Testis (tissue), 3 donors: ENCODE data around the gene ATXN7. TPM values are rescaled to one million over a fixed set of nuclear protein-coding genes. Genes with fewer than 3 reads are reported as not detected.

ENCODE experiments used
- DNase-seq: peaks from one replicate; pipeline ENCODE4 v3.0.0-alpha.2; 2019
- H3K27ac ChIP-seq, 2 donors: fragments of 200-600 bp; sonication (generic); one replicate each; pipeline ENCODE4 v1.5.1; 2019
- H3K27me3 ChIP-seq: fragments of 200-600 bp; sonication (generic); one replicate; pipeline ENCODE4 v1.5.1; 2019
- H3K36me3 ChIP-seq: fragments of 200-600 bp; sonication (generic); one replicate; pipeline ENCODE4 v1.5.1; 2017; ENCODE audit warnings: low read depth; ENCODE audit errors: missing control alignments
- H3K4me1 ChIP-seq: fragments of 200-600 bp; sonication (generic); one replicate; pipeline ENCODE4 v1.5.1; 2019
- H3K4me3 ChIP-seq, 2 donors: fragments of 200-600 bp; sonication (generic); one replicate each; pipeline ENCODE4 v1.5.1; 2017 to 2019
- H3K9me3 ChIP-seq: fragments of 200-600 bp; sonication (generic); one replicate; pipeline ENCODE4 v1.5.1; 2017
- CTCF ChIP-seq, 3 experiments: fragments of 450-650 bp in 2 of 3; fragments of 200-600 bp in 1 of 3; sonication (generic) in 1 of 3; IDR thresholded peaks; one replicate each; pipeline ENCODE4 v1.5.1; 2016 to 2019; ENCODE audit warnings: antibody characterized with exemption in 3 of 3, mild to moderate bottlenecking in 2 of 3, moderate library complexity in 1 of 3
- POLR2A ChIP-seq: fragments of 450-650 bp; IDR thresholded peaks from one replicate; pipeline ENCODE4 v1.6.1; 2017; ENCODE audit warnings: antibody characterized with exemption, mild to moderate bottlenecking, moderate library complexity
- WGBS, 2 donors: methylation state at CpG; one replicate each; pipeline ENCODE4 v1.1.5; 2018; 5-methylcytosine and 5-hydroxymethylcytosine counted together
- intact Hi-C: fragments of 100-400 bp; cut with DNase I; formaldehyde crosslinking; loops from one replicate; pipeline ENCODE4 v1.15.1; 2023; ENCODE audit warnings: low total_unique reads
- polyA plus RNA-seq: library from polyadenylated mRNA; stranded (reverse); fragments of 350-450 nt; fragmentation: Illumina TruSeq; extraction: RNeasy Lipid Tissue Mini Kit (QIAGEN cat#74804); gene quantifications from one replicate; pipeline ENCODE4 v1.2.3, GENCODE V29; 2014; ENCODE audit warnings: low read depth, low replicate concordance; ENCODE audit not compliant: insufficient read depth
- total RNA-seq, 2 donors: library from RNA; depleted of rRNA; stranded (reverse); fragments of >200 nt; gene quantifications; one replicate each; pipeline ENCODE4 v1.2.3, GENCODE V29; 2016

ATXN7 gene
- total and polyA plus RNA-seq, 3 donors from 2014 or later, result 30.9 to 47.6 (median 46.0) TPM

GRCh38 chr3:63875510-63875909 is 11.8 kb downstream of the ATXN7 start:
- no peak for TF ChIP-seq POLR2A
- no peak for TF ChIP-seq CTCF (IDR thresholded peaks at IDR 0.05)
- no peak overlapping the region for H3K27ac ChIP-seq
- WGBS, 2 donors, result 66 to 97% methylated on average over 2 of the region's 2 CpGs

GRCh38 chr3:63876260-63876659 is 12.6 kb downstream of the ATXN7 start:
- DNase-seq, result no peak
- TF ChIP-seq POLR2A (no peak), CTCF (IDR thresholded peaks at IDR 0.05) (no peak)
- H3K4me3 ChIP-seq, result no peak overlapping the region
- H3K9me3 ChIP-seq, result no peaks in the 10 kb centered on the region
- 54 to 76% methylated on average over 3 of the region's 3 CpGs for WGBS, 2 donors
- no peaks in the 10 kb centered on the region for H3K36me3 ChIP-seq
- no peaks in the 10 kb centered on the region for H3K27me3 ChIP-seq
- intact Hi-C loops, result no loop called here
- H3K4me1 ChIP-seq, result no peaks in the 10 kb centered on the region
- H3K27ac ChIP-seq, result no peak overlapping the region

More at GRCh38 chr3:63875510-63875909, 11.8 kb downstream of the ATXN7 start:
- no peaks in the 10 kb centered on the region for H3K4me1 ChIP-seq
- H3K36me3 ChIP-seq, result no peaks in the 10 kb centered on the region
- H3K9me3 ChIP-seq, result no peaks in the 10 kb centered on the region
- H3K4me3 ChIP-seq, result no peak overlapping the region
- intact Hi-C loops, result no loop called here
- H3K27me3 ChIP-seq, result no peaks in the 10 kb centered on the region
- no peak for DNase-seq

GRCh38 chr3:63877737-63878393 is 14.2 kb downstream of the ATXN7 start:
- no peak for TF ChIP-seq CTCF (IDR thresholded peaks at IDR 0.05)
- no peak for TF ChIP-seq POLR2A
- intact Hi-C loops, result no loop called here
- H3K27me3 ChIP-seq, result no peaks in the 10 kb centered on the region
- H3K36me3 ChIP-seq, result no peaks in the 10 kb centered on the region
- no peak for DNase-seq
- no peaks in the 10 kb centered on the region for H3K4me1 ChIP-seq
- no peaks in the 10 kb centered on the region for H3K9me3 ChIP-seq
- WGBS, 2 donors, result 76 to 83% methylated on average over 3 of the region's 3 CpGs
- H3K4me3 ChIP-seq, result no peak overlapping the region
- H3K27ac ChIP-seq, result no peak overlapping the region

GRCh38 chr3:63878394-63879060 is 14.9 kb downstream of the ATXN7 start:
- 95 to 100% methylated on average over 2 of the region's 2 CpGs for WGBS, 2 donors
- no peaks in the 10 kb centered on the region for H3K36me3 ChIP-seq
- no peak overlapping the region for H3K27ac ChIP-seq
- no peak for TF ChIP-seq CTCF (IDR thresholded peaks at IDR 0.05)
- TF ChIP-seq POLR2A, result no peak
- no peak overlapping the region for H3K4me3 ChIP-seq
- intact Hi-C loops, result no loop called here
- no peaks in the 10 kb centered on the region for H3K9me3 ChIP-seq
- no peaks in the 10 kb centered on the region for H3K4me1 ChIP-seq
- H3K27me3 ChIP-seq, result no peaks in the 10 kb centered on the region
- no peak for DNase-seq

- Histone ChIP-seq H3K4me1 (no peaks in the 10 kb centered on the region), H3K27ac (no peak overlapping the region), H3K27me3 (no peaks in the 10 kb centered on the region), H3K9me3 (no peaks in the 10 kb centered on the region), H3K4me3 (no peak overlapping the region), H3K36me3 (no peaks in the 10 kb centered on the region)
- DNase-seq, result no peak
- 89% methylated on average over 5 of the region's 5 CpGs for WGBS, 2 donors
- TF ChIP-seq CTCF (IDR thresholded peaks at IDR 0.05) (no peak), POLR2A (no peak)
- intact Hi-C loops, result no loop called here
These were observed 17.0 kb downstream of the ATXN7 start for GRCh38 chr3:63880653-63881052.
